DND-41 (cell line): ENCODE results near the gene RANBP17.

Experiments used
- CTCF ChIP-seq: IDR thresholded peaks from 2 replicates; pipeline ENCODE4 v1.5.1; 2012; ENCODE audit warnings: borderline replicate concordance, low read length, moderate library complexity, mild to moderate bottlenecking; ENCODE audit not compliant: poor library complexity, severe bottlenecking; ENCODE audit errors: extremely low read depth
- EZH2 ChIP-seq: IDR thresholded peaks from 3 replicates; pipeline ENCODE4 v1.6.1; 2012; ENCODE audit warnings: borderline replicate concordance, low read depth, mild to moderate bottlenecking, moderate library complexity, low read length, inconsistent platforms; ENCODE audit not compliant: severe bottlenecking

DNA sequence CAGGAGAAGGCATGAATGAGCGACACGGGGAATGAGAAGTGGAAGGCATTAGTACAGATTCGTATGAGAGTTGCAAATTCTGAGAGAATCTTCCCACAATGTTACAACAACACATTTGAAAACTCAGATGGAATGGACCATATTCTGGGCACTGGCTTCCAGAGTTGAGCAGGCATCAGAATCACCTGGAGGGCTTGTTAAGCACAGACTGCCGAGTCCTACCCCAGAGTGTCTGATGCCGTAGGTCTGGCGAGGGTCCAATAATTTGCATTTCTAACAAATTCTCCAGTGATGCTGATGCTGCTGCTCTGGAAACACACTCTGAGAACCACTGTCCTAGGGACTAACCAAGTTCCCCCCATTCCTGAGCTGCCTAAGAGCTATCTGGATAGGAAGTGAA lies 444.3 kb downstream of the RANBP17 start:
- TF ChIP-seq CTCF (no peak), EZH2 (no peak)
